HCT116 (cell line): ENCODE results near the gene CLPTM1L.

Experiments
- CEBPB ChIP-seq: IDR thresholded peaks from 2 replicates; pipeline ENCODE4 v1.6.1; 2012; ENCODE audit warnings: low read depth
- CTCF ChIP-seq, 3 experiments: fragments of 200-600 bp in 1 of 3; sonication (generic) in 1 of 3; IDR thresholded peaks in 2 of 3; conservative IDR thresholded peaks in 1 of 3; 2 replicates each; pipeline ENCODE4 v1.5.1; 2012 to 2017; ENCODE audit warnings: low read depth in 2 of 3, low read length in 2 of 3, antibody characterized with exemption in 1 of 3, borderline replicate concordance in 1 of 3, control low read depth in 1 of 3, mild to moderate bottlenecking in 1 of 3, mixed read lengths in 1 of 3, mixed run types in 1 of 3, moderate library complexity in 1 of 3; ENCODE audit not compliant: insufficient read depth in 1 of 3
- EGR1 ChIP-seq: IDR thresholded peaks from 2 replicates; pipeline ENCODE4 v1.6.1; 2012; ENCODE audit warnings: low read depth
- EZH2 ChIP-seq: fragments of 200-600 bp; sonication (generic); IDR thresholded peaks from 2 replicates; pipeline ENCODE4 v1.6.1; 2017; ENCODE audit warnings: antibody characterized with exemption, mixed run types
- MAX ChIP-seq: IDR thresholded peaks from 2 replicates; pipeline ENCODE4 v1.6.1; 2012
- POLR2A ChIP-seq: IDR thresholded peaks from 2 replicates; pipeline ENCODE4 v1.7.0; 2011; ENCODE audit warnings: borderline replicate concordance; ENCODE audit not compliant: insufficient read depth, insufficient read length; ENCODE audit errors: extremely low read depth
- ZFX ChIP-seq: fragments of 450-650 bp; IDR thresholded peaks from 2 replicates; pipeline ENCODE4 v1.6.1; 2017

GRCh38 chr5:1388383-1388967 lies 43.6 kb upstream of the CLPTM1L start:
- TF ChIP-seq MAX, result no peak
- no peak for TF ChIP-seq CEBPB
- no peak for TF ChIP-seq POLR2A
- TF ChIP-seq EGR1, result no peak
- no peak for TF ChIP-seq CTCF (IDR thresholded peaks at IDR 0.05 in 2 of 3, conservative IDR thresholded peaks at IDR 0.05 in 1 of 3; ENCODE audit: borderline replicate concordance in 1 of 3, insufficient read depth in 1 of 3, low read depth in 2 of 3, low read length in 2 of 3)
- TF ChIP-seq EZH2, result no peak
- TF ChIP-seq ZFX, result no peak
